ENCODE data around the gene MCEMP1. TPM values are rescaled to one million over a fixed set of nuclear protein-coding genes. Genes with fewer than 3 reads are reported as not detected.

Gene MCEMP1
- under 1 TPM in 1 of 2 donors, not detected in 1; 0.92 TPM for total RNA-seq

- ATAC-seq (ENCODE audit: insufficient number of reproducible peaks, low FRiP score, low read depth) (no peak), DNase-seq (ENCODE audit: low spot score) (no peak)
- H3K36me3 ChIP-seq = no peaks in the 10 kb centered on the region
- no peak within 1 kb of the TSS for H3K27ac ChIP-seq
- peaks cover 1 to 10% of the 10 kb centered on the region in 2 donors for H3K4me1 ChIP-seq (ENCODE audit: control insufficient read depth in 1 of 2, low read depth in 2 of 2)
- H3K4me3 ChIP-seq = no peak within 1 kb of the TSS
- no peaks in the 10 kb centered on the region for H3K9me3 ChIP-seq
- TF ChIP-seq CTCF (IDR thresholded peaks at IDR 0.05) = no peak
- H3K27me3 ChIP-seq (replicated peaks; ENCODE audit: insufficient read depth) = no peaks in the 10 kb centered on the region
Measured at GRCh38 chr19:7676854-7677253, at the start of gene MCEMP1. MCEMP1 (plus strand) TSS chr19:7677090; CDS start chr19:7677121, 31 bp downstream.

GRCh38 chr19:7627166-7627565 lies 49.7 kb upstream of the MCEMP1 start:
- no peak for TF ChIP-seq CTCF (IDR thresholded peaks at IDR 0.05)
- ATAC-seq (ENCODE audit: insufficient number of reproducible peaks, low FRiP score, low read depth) = no peak
- Histone ChIP-seq H3K4me1 (ENCODE audit: control insufficient read depth in 1 of 2, low read depth in 2 of 2) (peaks cover 22 to 29% of the 10 kb centered on the region in 2 donors), H3K9me3 (no peaks in the 10 kb centered on the region), H3K27me3 (replicated peaks; ENCODE audit: insufficient read depth) (no peaks in the 10 kb centered on the region), H3K27ac (no peak overlapping the region), H3K36me3 (peaks cover 26% of the 10 kb centered on the region), H3K4me3 (no peak overlapping the region)
- DNase-seq (ENCODE audit: low spot score) = no peak

GRCh38 chr19:7628589-7629311 lies 48.1 kb upstream of the MCEMP1 start:
- DNase-seq (ENCODE audit: low spot score) (no peak), ATAC-seq (ENCODE audit: insufficient number of reproducible peaks, low FRiP score, low read depth) (no peak)
- Histone ChIP-seq H3K36me3 (peaks cover 11% of the 10 kb centered on the region), H3K27ac (peak overlapping the region; percentile 81 to 85), H3K27me3 (replicated peaks; ENCODE audit: insufficient read depth) (no peaks in the 10 kb centered on the region), H3K9me3 (no peaks in the 10 kb centered on the region), H3K4me1 (ENCODE audit: control insufficient read depth in 1 of 2, low read depth in 2 of 2) (peaks cover 22 to 29% of the 10 kb centered on the region in 2 donors), H3K4me3 (peak overlapping the region; percentile 99)
- TF ChIP-seq CTCF (IDR thresholded peaks at IDR 0.05) = no peak

GRCh38 chr19:7629347-7630054 lies 47.4 kb upstream of the MCEMP1 start, which contains the start of the genes PET100 and XAB2:
PET100 (plus strand) TSS chr19:7629793; CDS start chr19:7629834, 41 bp downstream.
XAB2 (minus strand) TSS chr19:7629545; CDS start chr19:7629527, 18 bp downstream.
- Histone ChIP-seq H3K4me3 (peak within 1 kb of the TSS; percentile 99), H3K9me3 (no peaks in the 10 kb centered on the region), H3K27me3 (replicated peaks; ENCODE audit: insufficient read depth) (no peaks in the 10 kb centered on the region), H3K27ac (peak within 1 kb of the TSS; percentile 81 to 85), H3K36me3 (peaks cover 6% of the 10 kb centered on the region), H3K4me1 (ENCODE audit: control insufficient read depth in 1 of 2, low read depth in 2 of 2) (peaks cover 22 to 29% of the 10 kb centered on the region in 2 donors)
- DNase-seq (ENCODE audit: low spot score) = peak; percentile 95
- no peak for TF ChIP-seq CTCF (IDR thresholded peaks at IDR 0.05)
- peak; percentile 100 for ATAC-seq (ENCODE audit: insufficient number of reproducible peaks, low FRiP score, low read depth)

GRCh38 chr19:7631577-7631976 lies 45.3 kb upstream of the MCEMP1 start:
- DNase-seq (ENCODE audit: low spot score) (no peak), ATAC-seq (ENCODE audit: insufficient number of reproducible peaks, low FRiP score, low read depth) (no peak)
- no peaks in the 10 kb centered on the region for H3K9me3 ChIP-seq

More at GRCh38 chr19:7631577-7631976, 45.3 kb upstream of the MCEMP1 start:
- H3K4me1 ChIP-seq (ENCODE audit: control insufficient read depth in 1 of 2, low read depth in 2 of 2) = peaks cover 22 to 29% of the 10 kb centered on the region in 2 donors
- H3K4me3 ChIP-seq = no peak overlapping the region
- no peaks in the 10 kb centered on the region for H3K27me3 ChIP-seq (replicated peaks; ENCODE audit: insufficient read depth)
- H3K36me3 ChIP-seq = no peaks in the 10 kb centered on the region
- H3K27ac ChIP-seq = no peak overlapping the region
- TF ChIP-seq CTCF (IDR thresholded peaks at IDR 0.05) = no peak
